Lower lobe of right lung (tissue), 2 donors: ENCODE measurements around the gene SLAMF1. TPM values are rescaled to one million over a fixed set of nuclear protein-coding genes. Genes with fewer than 3 reads are reported as not detected.

ENCODE experiments used
- ATAC-seq, 2 donors: fragments of 200-7000 bp; cut with Tn5 transposase; one replicate each; pipeline ENCODE4 v1.9.1; 2020 to 2022; ENCODE audit warnings: mild to moderate bottlenecking in 2 of 2, moderate library complexity in 2 of 2
- DNase-seq: peaks from one replicate; pipeline ENCODE4 v3.0.0-alpha.2; 2020
- H3K27ac ChIP-seq: fragments of 200-600 bp; one replicate; pipeline ENCODE4 v1.8.0; 2022
- H3K27me3 ChIP-seq: fragments of 200-600 bp; one replicate; pipeline ENCODE4 v1.8.0; 2022; ENCODE audit warnings: low read depth
- H3K36me3 ChIP-seq: fragments of 200-600 bp; one replicate; pipeline ENCODE4 v1.8.0; 2022; ENCODE audit warnings: mild to moderate bottlenecking
- H3K4me1 ChIP-seq: fragments of 200-600 bp; one replicate; pipeline ENCODE4 v1.8.0; 2022
- H3K4me3 ChIP-seq: fragments of 200-600 bp; one replicate; pipeline ENCODE4 v1.8.0; 2022; ENCODE audit warnings: mild to moderate bottlenecking
- H3K9me3 ChIP-seq: fragments of 200-600 bp; one replicate; pipeline ENCODE4 v1.8.0; 2022
- intact Hi-C: fragments of 100-400 bp; cut with DNase I; formaldehyde crosslinking; loops from one replicate; pipeline ENCODE4 v1.11.0; 2022
- total RNA-seq: library from RNA; stranded (reverse); fragmentation: NEBNext Ultra II Directional; extraction: Animal tissue kit (Norgen Biotek cat#: 25700); gene quantifications from one replicate; pipeline ENCODE4 v1.2.1, GENCODE V29; 2021
- TF ChIP-seq, protein P1 (sequence below): fragments of 200-600 bp; IDR thresholded peaks from one replicate; pipeline ENCODE4 v1.8.0; 2022; ENCODE audit warnings: antibody characterized with exemption, mild to moderate bottlenecking
- donor health status: DM: no; HTN: yes; CAD: no; lungs with severe emphysema.

Gene SLAMF1
- total RNA-seq, 1 donor from 2014 or later, result 1.4 TPM

DNA sequence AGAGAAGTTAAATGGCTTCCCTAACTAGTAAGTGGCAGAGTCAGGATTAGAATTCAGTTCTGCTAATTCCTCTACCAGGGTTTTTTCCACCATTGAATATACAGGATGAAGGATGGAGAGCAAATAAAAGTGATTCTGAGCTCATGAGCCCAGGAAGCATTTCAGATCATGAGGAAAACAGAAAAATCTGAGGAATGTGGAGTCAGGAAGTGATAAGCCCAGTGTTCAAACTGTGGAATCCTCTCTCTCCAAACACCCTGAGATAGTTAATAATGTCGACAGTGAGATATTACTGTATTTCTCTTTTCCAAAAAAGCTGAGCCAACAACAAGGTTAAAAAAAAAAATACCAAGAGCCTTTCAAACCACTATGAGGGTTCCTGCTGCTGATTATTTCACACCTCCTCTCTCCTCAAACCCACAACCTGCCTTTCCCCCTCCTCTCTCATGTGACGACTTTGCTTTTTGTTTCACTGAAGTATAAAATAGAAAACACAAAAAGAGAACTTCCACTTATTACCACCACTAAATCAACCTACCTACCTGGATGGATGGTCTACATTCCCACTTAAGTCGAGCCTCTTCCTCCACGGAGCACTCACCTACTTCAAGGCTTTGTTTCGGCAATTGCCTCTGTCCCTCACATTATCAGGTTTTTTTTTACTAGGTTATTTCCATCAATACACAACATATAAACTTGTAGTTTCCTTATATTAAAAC, 8.9 kb downstream of the SLAMF1 start:
- no peaks in the 10 kb centered on the region for H3K9me3 ChIP-seq
- no peak overlapping the region for H3K27ac ChIP-seq
- intact Hi-C loops, result no loop called here
- ATAC-seq, result peak in 1 of 2 donors; percentile 42
- TF ChIP-seq, protein P1, sequence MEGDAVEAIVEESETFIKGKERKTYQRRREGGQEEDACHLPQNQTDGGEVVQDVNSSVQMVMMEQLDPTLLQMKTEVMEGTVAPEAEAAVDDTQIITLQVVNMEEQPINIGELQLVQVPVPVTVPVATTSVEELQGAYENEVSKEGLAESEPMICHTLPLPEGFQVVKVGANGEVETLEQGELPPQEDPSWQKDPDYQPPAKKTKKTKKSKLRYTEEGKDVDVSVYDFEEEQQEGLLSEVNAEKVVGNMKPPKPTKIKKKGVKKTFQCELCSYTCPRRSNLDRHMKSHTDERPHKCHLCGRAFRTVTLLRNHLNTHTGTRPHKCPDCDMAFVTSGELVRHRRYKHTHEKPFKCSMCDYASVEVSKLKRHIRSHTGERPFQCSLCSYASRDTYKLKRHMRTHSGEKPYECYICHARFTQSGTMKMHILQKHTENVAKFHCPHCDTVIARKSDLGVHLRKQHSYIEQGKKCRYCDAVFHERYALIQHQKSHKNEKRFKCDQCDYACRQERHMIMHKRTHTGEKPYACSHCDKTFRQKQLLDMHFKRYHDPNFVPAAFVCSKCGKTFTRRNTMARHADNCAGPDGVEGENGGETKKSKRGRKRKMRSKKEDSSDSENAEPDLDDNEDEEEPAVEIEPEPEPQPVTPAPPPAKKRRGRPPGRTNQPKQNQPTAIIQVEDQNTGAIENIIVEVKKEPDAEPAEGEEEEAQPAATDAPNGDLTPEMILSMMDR, result no peak
- H3K36me3 ChIP-seq, result no peaks in the 10 kb centered on the region
- no peak overlapping the region for H3K4me3 ChIP-seq
- no peak for DNase-seq
- H3K27me3 ChIP-seq, result no peaks in the 10 kb centered on the region
- peaks cover 17% of the 10 kb centered on the region for H3K4me1 ChIP-seq

DNA sequence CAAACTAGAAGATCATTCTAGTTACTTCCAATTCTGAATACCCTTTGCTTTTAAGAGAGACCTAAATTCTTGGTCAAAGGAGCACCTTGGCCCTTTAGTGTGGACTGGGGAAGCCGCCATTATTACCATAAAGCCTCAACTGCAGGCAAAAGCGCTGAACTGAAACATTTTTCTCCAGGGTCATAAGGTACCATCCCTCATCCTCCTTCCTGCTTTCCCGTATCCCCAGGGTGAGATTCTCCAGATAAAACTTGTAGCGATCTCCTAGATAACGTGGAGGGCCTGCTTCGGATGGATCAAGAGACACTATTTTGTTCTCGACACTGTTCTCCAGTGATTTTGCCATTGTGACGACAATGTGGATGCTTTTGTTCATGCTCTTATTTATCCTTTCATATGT, 9.8 kb downstream of the SLAMF1 start:
- DNase-seq, result no peak
- Histone ChIP-seq H3K4me1 (peaks cover 17% of the 10 kb centered on the region), H3K4me3 (no peak overlapping the region), H3K9me3 (no peaks in the 10 kb centered on the region), H3K36me3 (no peaks in the 10 kb centered on the region), H3K27ac (no peak overlapping the region), H3K27me3 (no peaks in the 10 kb centered on the region)
- intact Hi-C loops, result no loop called here
- no peak for ATAC-seq
- TF ChIP-seq, protein P1, result no peak

DNA sequence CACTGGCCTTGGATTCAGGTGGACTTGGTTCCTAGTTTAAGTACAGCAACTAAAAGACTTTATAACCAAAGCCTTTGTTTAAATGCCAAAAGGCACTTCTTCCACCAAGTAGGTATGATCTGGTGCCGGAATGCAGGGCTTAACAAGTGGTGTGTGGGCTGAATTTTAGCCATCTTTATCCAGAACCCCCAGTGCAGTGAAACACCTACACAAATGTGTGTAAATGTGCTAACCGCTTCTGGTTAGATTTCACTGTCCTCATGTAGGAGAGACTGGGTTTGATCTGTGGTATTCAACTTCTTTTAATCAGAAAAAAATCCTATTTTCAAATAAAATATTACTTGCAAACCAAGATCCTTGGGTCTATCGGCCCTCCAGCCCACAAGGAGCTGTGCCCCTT, 10.3 kb downstream of the SLAMF1 start:
- no peaks in the 10 kb centered on the region for H3K36me3 ChIP-seq
- H3K4me1 ChIP-seq, result peaks cover 17% of the 10 kb centered on the region
- ATAC-seq (no peak), DNase-seq (no peak)
- H3K9me3 ChIP-seq, result no peaks in the 10 kb centered on the region
- intact Hi-C loops, result no loop called here
- no peaks in the 10 kb centered on the region for H3K27me3 ChIP-seq
- TF ChIP-seq, protein P1, result no peak
- no peak overlapping the region for H3K4me3 ChIP-seq
- H3K27ac ChIP-seq, result no peak overlapping the region

DNA sequence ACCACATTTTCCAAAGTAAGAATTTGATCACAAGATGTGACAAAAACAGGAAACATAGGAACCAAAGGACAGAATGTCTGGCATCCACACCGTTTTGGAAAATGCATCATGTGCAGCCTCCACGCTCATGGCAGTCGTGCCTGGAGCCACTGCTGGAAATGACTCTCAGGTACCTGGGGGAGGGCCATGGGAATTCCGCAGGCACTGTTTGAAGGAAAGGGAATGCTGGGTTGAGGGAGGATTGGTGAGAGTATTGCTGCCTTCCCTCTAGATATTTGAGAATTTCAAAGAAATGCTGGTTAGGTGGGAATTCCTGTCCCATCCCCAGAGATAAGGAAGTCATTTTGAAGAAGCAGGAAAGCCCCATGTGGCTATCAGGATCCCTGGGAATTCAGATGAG, 10.8 kb downstream of the SLAMF1 start:
- no peaks in the 10 kb centered on the region for H3K27me3 ChIP-seq
- no peak overlapping the region for H3K4me3 ChIP-seq
- no peaks in the 10 kb centered on the region for H3K36me3 ChIP-seq
- intact Hi-C loops, result no loop called here
- no peaks in the 10 kb centered on the region for H3K9me3 ChIP-seq
- ATAC-seq (no peak), DNase-seq (no peak)
- peaks cover 20% of the 10 kb centered on the region for H3K4me1 ChIP-seq
- TF ChIP-seq, protein P1, result no peak
- no peak overlapping the region for H3K27ac ChIP-seq

DNA sequence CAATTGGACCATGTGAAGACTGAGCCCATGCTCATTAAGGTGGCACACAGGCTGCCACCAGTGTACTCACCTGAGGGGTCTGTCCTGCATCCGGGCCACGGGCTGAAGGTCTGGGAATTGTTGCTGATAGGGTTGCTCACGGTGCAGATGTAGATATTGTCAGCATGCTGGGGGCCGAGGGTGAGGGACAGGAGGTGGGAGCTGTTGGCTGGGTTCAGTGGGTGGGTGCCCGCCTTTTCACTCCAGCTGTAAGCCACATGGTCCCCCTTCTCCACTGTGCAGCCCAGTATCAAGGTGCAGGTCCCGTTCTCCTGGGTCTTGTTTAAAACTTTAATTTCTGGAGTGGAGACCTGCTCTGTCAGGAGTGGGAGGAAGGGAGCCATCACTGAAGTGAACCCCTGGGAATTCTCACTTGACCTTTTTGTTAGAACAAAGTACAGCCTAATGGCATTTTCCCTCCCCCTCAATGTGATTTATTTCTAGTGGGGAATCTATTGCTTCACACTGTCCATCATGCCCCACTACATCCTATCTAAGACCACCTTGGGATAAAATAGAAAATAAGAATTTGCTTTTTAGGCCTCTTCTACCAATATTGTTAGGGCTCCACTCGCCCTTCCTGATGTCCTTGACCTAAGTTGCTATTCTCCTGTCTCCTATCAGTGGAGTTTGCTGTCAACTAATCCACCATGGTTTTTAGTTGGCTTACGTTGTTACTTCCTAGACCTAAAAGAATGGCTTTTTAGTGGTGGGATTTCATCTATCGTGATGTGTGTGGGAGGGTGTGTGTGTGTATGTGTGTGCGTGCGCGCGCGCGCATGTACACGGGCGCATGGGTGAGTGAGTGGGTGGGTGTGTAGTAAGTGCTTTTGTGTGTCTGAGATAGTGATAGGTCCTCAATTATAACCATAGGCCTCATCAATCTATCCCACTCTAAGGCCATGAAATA, 12.0 kb downstream of the SLAMF1 start:
- intact Hi-C loops, result no loop called here
- H3K27ac ChIP-seq, result no peak overlapping the region
- H3K9me3 ChIP-seq, result no peaks in the 10 kb centered on the region
- H3K4me1 ChIP-seq, result peaks cover 33% of the 10 kb centered on the region
- no peak for DNase-seq
- no peak overlapping the region for H3K4me3 ChIP-seq
- no peak for ATAC-seq
- TF ChIP-seq, protein P1, result no peak
- H3K36me3 ChIP-seq, result no peaks in the 10 kb centered on the region
- H3K27me3 ChIP-seq, result no peaks in the 10 kb centered on the region
